ENCODE measurements around the gene GABRR2. TPM values are rescaled to one million over a fixed set of nuclear protein-coding genes. Genes with fewer than 3 reads are reported as not detected.

GABRR2 gene
- total and polyA plus RNA-seq, 10 of the 15 experiments (the other 5 are each of a cell fraction or from before 2014, with no cell fraction given) = 0.16 to 0.72 (median 0.32) TPM; not detected in 2

DNA sequence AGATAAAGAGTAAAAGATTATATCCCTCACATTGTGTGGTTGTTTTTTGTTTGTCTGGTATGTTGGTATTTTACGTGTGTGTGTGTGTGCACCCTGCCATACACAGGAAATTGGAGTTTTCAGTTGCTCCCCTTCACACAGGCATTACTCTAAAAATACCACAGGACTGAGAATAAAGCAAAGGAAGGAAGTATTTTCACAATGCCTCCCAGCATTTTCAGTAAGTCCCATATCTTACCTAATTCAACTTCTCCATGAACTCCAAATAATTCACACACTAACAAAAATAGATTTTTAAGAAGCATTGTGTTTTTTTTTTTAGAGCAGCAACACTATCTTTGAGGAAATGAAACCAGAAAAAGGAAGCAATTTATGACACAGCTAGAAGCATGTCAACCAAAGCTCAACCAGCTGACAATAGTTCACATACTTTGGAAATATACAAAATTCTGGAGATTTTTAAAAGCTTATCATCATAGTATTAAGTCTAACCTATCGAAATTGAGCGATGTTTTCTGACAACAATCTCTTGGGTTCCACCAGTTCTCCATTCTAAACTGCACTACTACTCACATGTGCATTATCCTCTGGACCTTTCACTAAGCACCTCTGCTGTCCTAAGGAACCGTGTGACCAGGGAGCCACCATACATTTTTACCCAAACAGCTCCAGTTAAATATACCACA, 35.3 kb upstream of the GABRR2 start:
- intact Hi-C loops (cut with micrococcal nuclease; ENCODE audit: unreplicated experiment) = loop anchor here (2.0 to 10.0 kb wide), 5 partner anchors 52 to 464 kb away; partner anchors contain the start of genes MDN1 and PM20D2
- Histone ChIP-seq H3K4me2 (ENCODE audit: control insufficient read depth, insufficient read depth) (peak overlapping the region; percentile 95), H3K9ac (ENCODE audit: control insufficient read depth, insufficient read depth, low read length) (peak overlapping the region; percentile 99), H3K36me3 (ENCODE audit: control insufficient read depth in 2 of 2, insufficient read depth in 2 of 2, low read length in 1 of 2) (peaks cover 0 to 5% of the 10 kb centered on the region in 2 experiments; a peak in 1 of 4 replicates), H2AFZ (ENCODE audit: control insufficient read depth, low read depth, low read length) (no peak overlapping the region), H3K4me3 (peak overlapping the region; percentile 98), H3K4me1 (ENCODE audit: control insufficient read depth, insufficient read depth, low read length) (peaks cover 47% of the 10 kb centered on the region), H4K20me1 (ENCODE audit: control insufficient read depth, insufficient read depth) (no peaks in the 10 kb centered on the region; the same call in none of the 2 replicates), H3K9me3 (replicated peaks; ENCODE audit: control insufficient read depth, insufficient read depth, low read length) (no peaks in the 10 kb centered on the region; the same call in 2 of the 3 replicates), H3K79me2 (ENCODE audit: control insufficient read depth, insufficient read depth, low read length) (peaks cover 95% of the 10 kb centered on the region), H3K27me3 (replicated peaks in 1 of 2; ENCODE audit: control insufficient read depth in 2 of 2, insufficient read depth in 2 of 2, low read length in 1 of 2) (no peaks in the 10 kb centered on the region), H3K27ac (ENCODE audit: control insufficient read depth, insufficient read depth) (peak overlapping the region; percentile 97)
- BruUV-seq (replicated peaks) = no TSS peak
- POLR2A ChIA-PET = interaction anchor here (0.5 to 5.9 kb wide), 21 partner anchors 8 to 1366 kb away, joined by 3 to 51 read pairs (median 4); partner anchors contain the start of genes LYRM2, PNRC1 and RNGTT
- ATAC-seq (peak; percentile 20), DNase-seq (ENCODE audit: low read depth, low spot score) (no peak), FAIRE-seq (no peak)
- RAD21 ChIA-PET (ENCODE audit: unreplicated experiment) = interaction anchor here (0.6 to 12.7 kb wide), 18 partner anchors 8 to 592 kb away, joined by 3 to 187 read pairs (median 4); partner anchors contain the start of genes PM20D2 and PNRC1
- CTCF ChIA-PET = interaction anchor here (0.6 to 17.0 kb wide), 13 partner anchors 9 to 1009 kb away, joined by 3 to 260 read pairs (median 6); no protein-coding TSS in a partner anchor
- SMC1A ChIA-PET (ENCODE audit: uncharacterized antibody, unreplicated experiment) = interaction anchor here (1.0 to 12.6 kb wide), 13 partner anchors 8 to 270 kb away, joined by 3 to 252 read pairs (median 4); partner anchors contain the start of gene PNRC1
- 0% methylated on average over 4 of the region's 4 CpGs for WGBS (ENCODE audit: insufficient coverage, insufficient replicate concordance, low lambda C conversion rate, missing lambda C conversion rate)
- in situ Hi-C loops (cut with MboI) = no loop called here
- TF ChIP-seq MEF2A (IDR thresholded peaks at IDR 0.05; ENCODE audit: insufficient read depth, low read depth, low read length) (peak; percentile 78), ZNF622 (IDR thresholded peaks at IDR 0.05) (no peak), CREB1 (IDR thresholded peaks at IDR 0.05; ENCODE audit: low read depth) (0 out of 2 replicates have a peak, but pooled peaks have one; percentile 29), BCL11A (IDR thresholded peaks at IDR 0.05; ENCODE audit: low read depth, low read length) (peak; percentile 57; the same call in 1 of the 2 replicates), EED (IDR thresholded peaks at IDR 0.05; ENCODE audit: low read depth) (0 out of 2 replicates have a peak, but pooled peaks have one; percentile 26), SREBF2 (IDR thresholded peaks at IDR 0.05; ENCODE audit: low read length) (no peak), EP300 (IDR thresholded peaks at IDR 0.05; ENCODE audit: borderline replicate concordance in 1 of 2, control insufficient read depth in 1 of 2, low read depth in 2 of 2, low read length in 2 of 2) (peak; percentile 62 to 67; a peak in 3 of 4 replicates), MXI1 (IDR thresholded peaks at IDR 0.05; ENCODE audit: low read depth, low read length) (0 out of 2 replicates have a peak, but pooled peaks have one; percentile 30), IKZF1 (conservative IDR thresholded peaks at IDR 0.05) (peak; percentile 80), BACH1 (IDR thresholded peaks at IDR 0.05; ENCODE audit: borderline replicate concordance) (peak; percentile 37; the same call in 1 of the 2 replicates), YY1 (IDR thresholded peaks at IDR 0.05; ENCODE audit: low read depth, low read length) (0 out of 2 replicates have a peak, but pooled peaks have one; percentile 13), SPI1 (IDR thresholded peaks at IDR 0.05; ENCODE audit: borderline replicate concordance, insufficient read depth, low read depth, low read length) (peak; percentile 93), GATAD2B (conservative IDR thresholded peaks at IDR 0.05; ENCODE audit: low read depth) (0 out of 2 replicates have a peak, but pooled peaks have one; percentile 60), IRF4 (IDR thresholded peaks at IDR 0.05; ENCODE audit: low read depth, low read length) (peak; percentile 29; the same call in 1 of the 2 replicates), ZNF217 (IDR thresholded peaks at IDR 0.05) (0 out of 2 replicates have a peak, but pooled peaks have one; percentile 43), PML (IDR thresholded peaks at IDR 0.05; ENCODE audit: low read length) (peak; percentile 54; the same call in 1 of the 2 replicates), ZZZ3 (IDR thresholded peaks at IDR 0.05; ENCODE audit: control insufficient read depth, insufficient read length, low read depth) (no peak), SMC3 (IDR thresholded peaks at IDR 0.05; ENCODE audit: borderline replicate concordance, low read length) (no peak), KAT2A (conservative IDR thresholded peaks at IDR 0.05; ENCODE audit: control insufficient read depth, low read depth, low read length) (no peak)
- TF ChIP-seq, protein P1, sequence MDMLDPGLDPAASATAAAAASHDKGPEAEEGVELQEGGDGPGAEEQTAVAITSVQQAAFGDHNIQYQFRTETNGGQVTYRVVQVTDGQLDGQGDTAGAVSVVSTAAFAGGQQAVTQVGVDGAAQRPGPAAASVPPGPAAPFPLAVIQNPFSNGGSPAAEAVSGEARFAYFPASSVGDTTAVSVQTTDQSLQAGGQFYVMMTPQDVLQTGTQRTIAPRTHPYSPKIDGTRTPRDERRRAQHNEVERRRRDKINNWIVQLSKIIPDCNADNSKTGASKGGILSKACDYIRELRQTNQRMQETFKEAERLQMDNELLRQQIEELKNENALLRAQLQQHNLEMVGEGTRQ (IDR thresholded peaks at IDR 0.05; ENCODE audit: borderline replicate concordance, low read depth, low read length) = no peak
- TF ChIP-seq, protein P2, sequence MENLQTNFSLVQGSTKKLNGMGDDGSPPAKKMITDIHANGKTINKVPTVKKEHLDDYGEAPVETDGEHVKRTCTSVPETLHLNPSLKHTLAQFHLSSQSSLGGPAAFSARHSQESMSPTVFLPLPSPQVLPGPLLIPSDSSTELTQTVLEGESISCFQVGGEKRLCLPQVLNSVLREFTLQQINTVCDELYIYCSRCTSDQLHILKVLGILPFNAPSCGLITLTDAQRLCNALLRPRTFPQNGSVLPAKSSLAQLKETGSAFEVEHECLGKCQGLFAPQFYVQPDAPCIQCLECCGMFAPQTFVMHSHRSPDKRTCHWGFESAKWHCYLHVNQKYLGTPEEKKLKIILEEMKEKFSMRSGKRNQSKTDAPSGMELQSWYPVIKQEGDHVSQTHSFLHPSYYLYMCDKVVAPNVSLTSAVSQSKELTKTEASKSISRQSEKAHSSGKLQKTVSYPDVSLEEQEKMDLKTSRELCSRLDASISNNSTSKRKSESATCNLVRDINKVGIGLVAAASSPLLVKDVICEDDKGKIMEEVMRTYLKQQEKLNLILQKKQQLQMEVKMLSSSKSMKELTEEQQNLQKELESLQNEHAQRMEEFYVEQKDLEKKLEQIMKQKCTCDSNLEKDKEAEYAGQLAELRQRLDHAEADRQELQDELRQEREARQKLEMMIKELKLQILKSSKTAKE (IDR thresholded peaks at IDR 0.05; ENCODE audit: low read depth, poor library complexity, severe bottlenecking) = peak; percentile 60
